GM12878 (cell line): ENCODE measurements around the gene RPS6KA5. TPM values are rescaled to one million over a fixed set of nuclear protein-coding genes. Genes with fewer than 3 reads are reported as not detected.

Source experiments
- ATAC-seq: fragments of 200-7000 bp; cut with Tn5 transposase; 3 replicates; pipeline ENCODE4 v1.9.1; 2020; ENCODE audit warnings: mild to moderate bottlenecking, moderate library complexity
- BruUV-seq: library from RNA; stranded (reverse); fragments of 400-500 nt; replicated peaks from 2 replicates; lab custom pipeline; 2021; lab: Mats Ljungman, UMichigan
- CTCF ChIA-PET: fragments of 300-600 bp; sonication (Branson Sonifier 250); formaldehyde crosslinking; extraction: SDS; loops from one replicate; lab custom pipeline; 2021; ENCODE audit warnings: inconsistent platforms; lab: Yijun Ruan, JAX
- POLR2A ChIA-PET: fragments of 350-600 bp; formaldehyde crosslinking; extraction: SDS; loops from one replicate; lab custom pipeline; 2021; ENCODE audit warnings: inconsistent platforms; lab: Charles Lee
- RAD21 ChIA-PET: fragments of 300-600 bp; sonication (Branson Sonifier 250); formaldehyde crosslinking; loops from one replicate; lab custom pipeline; 2023; ENCODE audit warnings: antibody characterized with exemption; ENCODE audit not compliant: unreplicated experiment; lab: Charles Lee
- SMC1A ChIA-PET: fragments of 300-600 bp; sonication (Branson Sonifier 250); formaldehyde crosslinking; loops from one replicate; lab custom pipeline; 2023; ENCODE audit not compliant: unreplicated experiment, uncharacterized antibody; lab: Charles Lee
- DNase-seq: peaks from one replicate; pipeline ENCODE4 v3.0.0-alpha.2; 2011; ENCODE audit warnings: low read depth, low spot score
- FAIRE-seq: peaks from 3 replicates; lab custom pipeline; 2011; peaks lifted over from hg19 to GRCh38; lab: Jason Lieb, UNC
- H2AFZ ChIP-seq: 2 replicates; pipeline ENCODE4 v1.6.0; 2011; ENCODE audit warnings: low read depth, low read length, control low read depth; ENCODE audit not compliant: control insufficient read depth
- H3K27ac ChIP-seq: 2 replicates; pipeline ENCODE4 v1.5.1; 2011; ENCODE audit warnings: control low read depth; ENCODE audit not compliant: control insufficient read depth, insufficient read depth
- H3K27me3 ChIP-seq, 2 experiments: replicated peaks in 1 of 2; 2 replicates each; pipeline versions ENCODE4 v1.6.0 to v1.6.1; 2011; ENCODE audit warnings: low read length in 1 of 2; ENCODE audit not compliant: control insufficient read depth in 2 of 2, insufficient read depth in 2 of 2
- H3K36me3 ChIP-seq, 2 experiments: 2 replicates each; pipeline ENCODE4 v1.5.1; 2011; ENCODE audit warnings: low read length in 1 of 2; ENCODE audit not compliant: control insufficient read depth in 2 of 2, insufficient read depth in 2 of 2
- H3K4me1 ChIP-seq: 2 replicates; pipeline ENCODE4 v1.6.1; 2011; ENCODE audit warnings: mild to moderate bottlenecking, low read length, moderate library complexity, mixed read lengths; ENCODE audit not compliant: control insufficient read depth, insufficient read depth
- H3K4me2 ChIP-seq: 2 replicates; pipeline ENCODE4 v1.6.0; 2011; ENCODE audit warnings: control low read depth; ENCODE audit not compliant: control insufficient read depth, insufficient read depth
- H3K4me3 ChIP-seq: fragments of 200-600 bp; sonication (generic); 2 replicates; pipeline ENCODE4 v1.5.1; 2016
- H3K79me2 ChIP-seq: 2 replicates; pipeline ENCODE4 v1.6.0; 2011; ENCODE audit warnings: low read length; ENCODE audit not compliant: control insufficient read depth, insufficient read depth
- H3K9ac ChIP-seq: 2 replicates; pipeline ENCODE4 v1.8.0; 2011; ENCODE audit warnings: low read length, control low read depth, mixed read lengths; ENCODE audit not compliant: control insufficient read depth, insufficient read depth
- H3K9me3 ChIP-seq: replicated peaks from 3 replicates; pipeline ENCODE4 v1.5.1; 2011; ENCODE audit warnings: mild to moderate bottlenecking, low read length; ENCODE audit not compliant: control insufficient read depth, insufficient read depth
- H4K20me1 ChIP-seq: 2 replicates; pipeline ENCODE4 v1.6.0; 2011; ENCODE audit not compliant: control insufficient read depth, insufficient read depth
- EZH2 ChIP-seq: IDR thresholded peaks from 2 replicates; pipeline ENCODE4 v1.6.1; 2012; ENCODE audit warnings: low read depth, mild to moderate bottlenecking, control low read depth, inconsistent platforms, low read length, borderline replicate concordance; ENCODE audit not compliant: control insufficient read depth
- GATAD2B ChIP-seq: fragments of 450-650 bp; conservative IDR thresholded peaks from 2 replicates; pipeline ENCODE4 v1.6.1; 2017; ENCODE audit warnings: low read depth, mild to moderate bottlenecking, moderate library complexity
- MTA3 ChIP-seq: IDR thresholded peaks from 2 replicates; pipeline ENCODE4 v1.6.1; 2012; ENCODE audit warnings: low read length, inconsistent platforms, borderline replicate concordance
- NR2C2 ChIP-seq: IDR thresholded peaks from 2 replicates; pipeline ENCODE4 v1.6.1; 2011; ENCODE audit warnings: borderline replicate concordance, low read depth; ENCODE audit not compliant: control insufficient read depth, insufficient read length
- SKIL ChIP-seq: fragments of 450-650 bp; IDR thresholded peaks from 2 replicates; pipeline ENCODE4 v1.6.1; 2017; ENCODE audit warnings: mild to moderate bottlenecking, low read depth, inconsistent platforms; ENCODE audit not compliant: poor library complexity, severe bottlenecking
- SMAD5 ChIP-seq: IDR thresholded peaks from 2 replicates; pipeline ENCODE4 v1.6.1; 2016; ENCODE audit warnings: antibody characterized with exemption, low read depth
- SMC3 ChIP-seq: IDR thresholded peaks from 2 replicates; pipeline ENCODE4 v1.6.1; 2011; ENCODE audit warnings: low read length, improper control_type of control experiment, borderline replicate concordance
- ZNF24 ChIP-seq: fragments of 450-650 bp; IDR thresholded peaks from 2 replicates; pipeline ENCODE4 v1.6.1; 2017; ENCODE audit warnings: antibody characterized with exemption, mild to moderate bottlenecking
- WGBS: methylation state at CpG from one replicate; pipeline ENCODE4 v1.1.6; 2016; ENCODE audit warnings: low lambda C conversion rate; ENCODE audit not compliant: insufficient replicate concordance, insufficient coverage; ENCODE audit errors: missing lambda C conversion rate; 5-methylcytosine and 5-hydroxymethylcytosine counted together
- in situ Hi-C: fragments of 300-500 bp; cut with MboI; formaldehyde crosslinking; loops from 9 replicates; pipeline ENCODE4 v1.14.3; 2018; ENCODE audit warnings: mixed read lengths
- intact Hi-C: fragments of 100-400 bp; cut with micrococcal nuclease; formaldehyde crosslinking; loops from one replicate; pipeline ENCODE4 v1.14.2; 2022; ENCODE audit not compliant: unreplicated experiment
- polyA plus RNA-seq, 11 experiments: library from polyadenylated mRNA; depleted of rRNA in 4 of 11; unstranded in 6 of 11; stranded (reverse) in 5 of 11; fragments of >200 nt; fragmentation: Nextera tagmentation in 4 of 11; fragmentation: Illumina TruSeq in 1 of 11; extraction: Ambion mirVana in 4 of 11; extraction: Trizol in 1 of 11; gene quantifications; 1 replicate in 1 of 11; 2 replicates in 10 of 11; pipeline versions ENCODE4 v1.2.1 to v1.2.3, GENCODE V29; 2011 to 2016; ENCODE audit warnings: inconsistent platforms in 2 of 11, missing spikeins in 2 of 11, low read depth in 1 of 11
- total RNA-seq, 4 experiments: library from RNA; depleted of rRNA in 3 of 4; stranded (reverse); fragments of >200 nt in 3 of 4; fragmentation: Illumina TruSeq in 1 of 4; extraction: Trizol in 1 of 4; gene quantifications; 2 replicates each; pipeline versions ENCODE4 v1.2.1 to v1.2.3, GENCODE V29; 2013 to 2021
- TF ChIP-seq, protein P1 (sequence below): fragments of 450-650 bp; IDR thresholded peaks from 2 replicates; pipeline ENCODE4 v1.6.1; 2016; ENCODE audit warnings: mild to moderate bottlenecking, moderate library complexity, borderline replicate concordance

RPS6KA5 gene
- total and polyA plus RNA-seq, 10 of the 15 experiments (the other 5 are each of a cell fraction or from before 2014, with no cell fraction given) = 1.4 to 7.0 (median 3.7) TPM

- H3K27me3 ChIP-seq = no peaks in the 10 kb centered on the region
- DNase-seq = no peak
- no peak for ATAC-seq
- CTCF ChIA-PET = interaction anchor here (0.8 kb wide), 1 partner anchor 95 kb away, joined by 3 read pairs; no protein-coding TSS in a partner anchor
- TF ChIP-seq EZH2 (no peak), SMAD5 (no peak), MTA3 (no peak), GATAD2B (no peak), SKIL (no peak), ZNF24 (no peak), SMC3 (no peak), NR2C2 (no peak)
- TF ChIP-seq, protein P1, sequence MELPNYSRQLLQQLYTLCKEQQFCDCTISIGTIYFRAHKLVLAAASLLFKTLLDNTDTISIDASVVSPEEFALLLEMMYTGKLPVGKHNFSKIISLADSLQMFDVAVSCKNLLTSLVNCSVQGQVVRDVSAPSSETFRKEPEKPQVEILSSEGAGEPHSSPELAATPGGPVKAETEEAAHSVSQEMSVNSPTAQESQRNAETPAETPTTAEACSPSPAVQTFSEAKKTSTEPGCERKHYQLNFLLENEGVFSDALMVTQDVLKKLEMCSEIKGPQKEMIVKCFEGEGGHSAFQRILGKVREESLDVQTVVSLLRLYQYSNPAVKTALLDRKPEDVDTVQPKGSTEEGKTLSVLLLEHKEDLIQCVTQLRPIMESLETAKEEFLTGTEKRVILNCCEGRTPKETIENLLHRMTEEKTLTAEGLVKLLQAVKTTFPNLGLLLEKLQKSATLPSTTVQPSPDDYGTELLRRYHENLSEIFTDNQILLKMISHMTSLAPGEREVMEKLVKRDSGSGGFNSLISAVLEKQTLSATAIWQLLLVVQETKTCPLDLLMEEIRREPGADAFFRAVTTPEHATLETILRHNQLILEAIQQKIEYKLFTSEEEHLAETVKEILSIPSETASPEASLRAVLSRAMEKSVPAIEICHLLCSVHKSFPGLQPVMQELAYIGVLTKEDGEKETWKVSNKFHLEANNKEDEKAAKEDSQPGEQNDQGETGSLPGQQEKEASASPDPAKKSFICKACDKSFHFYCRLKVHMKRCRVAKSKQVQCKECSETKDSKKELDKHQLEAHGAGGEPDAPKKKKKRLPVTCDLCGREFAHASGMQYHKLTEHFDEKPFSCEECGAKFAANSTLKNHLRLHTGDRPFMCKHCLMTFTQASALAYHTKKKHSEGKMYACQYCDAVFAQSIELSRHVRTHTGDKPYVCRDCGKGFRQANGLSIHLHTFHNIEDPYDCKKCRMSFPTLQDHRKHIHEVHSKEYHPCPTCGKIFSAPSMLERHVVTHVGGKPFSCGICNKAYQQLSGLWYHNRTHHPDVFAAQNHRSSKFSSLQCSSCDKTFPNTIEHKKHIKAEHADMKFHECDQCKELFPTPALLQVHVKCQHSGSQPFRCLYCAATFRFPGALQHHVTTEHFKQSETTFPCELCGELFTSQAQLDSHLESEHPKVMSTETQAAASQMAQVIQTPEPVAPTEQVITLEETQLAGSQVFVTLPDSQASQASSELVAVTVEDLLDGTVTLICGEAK = no peak
- BruUV-seq = no TSS peak
- H3K27ac ChIP-seq = no peak overlapping the region
- no peaks in the 10 kb centered on the region for H3K9me3 ChIP-seq
- intact Hi-C loops = no loop called here
- H3K4me1 ChIP-seq = peaks cover 9% of the 10 kb centered on the region; the same call in 1 of the 2 replicates
- H3K9ac ChIP-seq = no peak overlapping the region
- no peaks in the 10 kb centered on the region; the same call in 1 of the 2 replicates for H3K79me2 ChIP-seq
- no peak overlapping the region for H3K4me2 ChIP-seq
- no peak overlapping the region for H3K4me3 ChIP-seq
- in situ Hi-C loops = no loop called here
- POLR2A ChIA-PET = interaction anchor here (0.6 kb wide), 2 partner anchors 37 to 156 kb away, joined by 3 to 7 read pairs; no protein-coding TSS in a partner anchor
- SMC1A ChIA-PET = interaction anchor here (0.6 kb wide), 1 partner anchor 107 kb away, joined by 3 read pairs; no protein-coding TSS in a partner anchor
- RAD21 ChIA-PET = no interaction called here
- H3K36me3 ChIP-seq = no peaks in the 10 kb centered on the region
- FAIRE-seq = no peak
- 100% methylated on average over 3 of the region's 3 CpGs for WGBS
- H4K20me1 ChIP-seq = no peaks in the 10 kb centered on the region
- H2AFZ ChIP-seq = no peak overlapping the region
Observed at GRCh38 chr14:91016800-91017410, 43.5 kb downstream of the RPS6KA5 start.
